Measurements from ENCODE around the gene ACTR1A. TPM values are rescaled to one million over a fixed set of nuclear protein-coding genes. Genes with fewer than 3 reads are reported as not detected.

Gene ACTR1A
- total and polyA plus RNA-seq, 9 of the 15 experiments (the other 6 are each of a cell fraction or from before 2014, with no cell fraction given), result 36.3 to 77.2 (median 49.6) TPM

GRCh38 chr10:102452672-102453340 lies 49.7 kb downstream of the ACTR1A start:
- FAIRE-seq (peak; percentile 11), ATAC-seq (peak; percentile 20; the same call in 2 of the 3 replicates), DNase-seq (ENCODE audit: extremely low read depth in 1 of 4, low spot score in 3 of 4) (peak in 3 of 4 experiments; percentile 36 to 70 (median 43))
- ChIA-PET POLR2A (interaction anchor here (0.6 to 3.3 kb wide), 7 partner anchors 9 to 142 kb away, joined by 3 to 24 read pairs (median 3); partner anchors contain the start of gene CUEDC2), CTCF (ENCODE audit: low intra/inter-chr PET ratio) (no interaction called here)
- intact Hi-C loops (cut with micrococcal nuclease), result no loop called here
- H3K27ac ChIP-seq (ENCODE audit: extremely low read depth, low read depth, low read length), result peak overlapping the region; percentile 70; the same call in 2 of the 3 replicates
- no peaks in the 10 kb centered on the region for H3K27me3 ChIP-seq (ENCODE audit: control insufficient read depth in 2 of 2, insufficient read depth in 2 of 2, low read length in 2 of 2)
- peaks cover 44% of the 10 kb centered on the region; the same call in 2 of the 3 replicates for H3K36me3 ChIP-seq (ENCODE audit: control insufficient read depth, insufficient read depth, low read length)
- H3K4me1 ChIP-seq (replicated peaks in 1 of 2; ENCODE audit: control insufficient read depth in 2 of 2, insufficient read depth in 2 of 2, low read length in 2 of 2), result peaks cover 41 to 42% of the 10 kb centered on the region in 2 experiments
- WGBS (ENCODE audit: insufficient coverage, low coverage, missing lambda C conversion rate), result 34% methylated on average over 3 of the region's 3 CpGs
- H3K4me2 ChIP-seq (ENCODE audit: insufficient read depth, low read length), result peak overlapping the region; percentile 44; the same call in 1 of the 2 replicates
- in situ Hi-C loops (cut with MboI), result no loop called here
- no peaks in the 10 kb centered on the region for H4K20me1 ChIP-seq (replicated peaks; ENCODE audit: control insufficient read depth, insufficient read depth, low read length)
- H3K4me3 ChIP-seq, result no peak overlapping the region
- no TSS peak for BruUV-seq (replicated peaks)
- peaks cover 43% of the 10 kb centered on the region for H3K79me2 ChIP-seq (ENCODE audit: control insufficient read depth, insufficient read depth, low read length)
- no peak overlapping the region for H2AFZ ChIP-seq (ENCODE audit: low read depth, low read length)
- H3K9me3 ChIP-seq (replicated peaks; ENCODE audit: control insufficient read depth, insufficient read depth, low read depth, low read length), result no peaks in the 10 kb centered on the region
- peak overlapping the region in 1 of 2 experiments; percentile 20; a peak in 1 of 4 replicates for H3K9ac ChIP-seq (ENCODE audit: insufficient read depth in 1 of 2, low read depth in 2 of 2, low read length in 2 of 2)
- H3K9me1 ChIP-seq (ENCODE audit: control insufficient read depth, insufficient read depth, low read length), result no peaks in the 10 kb centered on the region
- TF ChIP-seq ZNF830 (CRISPR knock-in tag; IDR thresholded peaks at IDR 0.05) (no peak), GABPB1 (CRISPR knock-in tag; IDR thresholded peaks at IDR 0.05) (no peak), RCOR1 (IDR thresholded peaks at IDR 0.05; ENCODE audit: borderline replicate concordance in 1 of 2, low read depth in 2 of 2, low read length in 2 of 2) (0 out of 4 replicates have a peak, but pooled peaks of 1 of the 2 experiments have one; percentile 6), HOXB6 (CRISPR knock-in tag; IDR thresholded peaks at IDR 0.05; ENCODE audit: borderline replicate concordance) (no peak), MED1 (CRISPR knock-in tag; IDR thresholded peaks at IDR 0.05; ENCODE audit: borderline replicate concordance) (no peak), SOX6 (IDR thresholded peaks at IDR 0.05) (no peak), ZNF586 (CRISPR knock-in tag; conservative IDR thresholded peaks at IDR 0.05) (no peak), ZNF518B (CRISPR knock-in tag; IDR thresholded peaks at IDR 0.05) (no peak), BCOR (IDR thresholded peaks at IDR 0.05) (peak; percentile 90), HDAC2 (IDR thresholded peaks at IDR 0.05) (peak; percentile 47; the same call in 1 of the 2 replicates), JUN (IDR thresholded peaks at IDR 0.05; ENCODE audit: borderline replicate concordance, low read depth, low read length) (peak; percentile 96), JUN (CRISPR knock-in tag; IDR thresholded peaks at IDR 0.05; ENCODE audit: borderline replicate concordance) (peak; percentile 88), ZKSCAN1 (IDR thresholded peaks at IDR 0.05; ENCODE audit: low read depth, low read length) (no peak), ZKSCAN3 (CRISPR knock-in tag; IDR thresholded peaks at IDR 0.05) (no peak), CREM (IDR thresholded peaks at IDR 0.05; ENCODE audit: low read depth) (peak; percentile 62), PRDM10 (IDR thresholded peaks at IDR 0.05; ENCODE audit: partially characterized antibody) (peak; percentile 73)
